Activated T-cell treated with anti-CD3 and anti-CD28 coated beads, Interleukin-2, amount 50 U/mL, for 1 hour (primary cell): ENCODE measurements around the gene CTBS.
A peak's percentile ranks its signal among the peaks of the same experiment; 100 is the strongest.
"Not testable (repeated sequence)": the region's sequence is repeated elsewhere in the genome, so short reads cannot be mapped to it uniquely, and the experiment has no call there.

Experiments
- DNase-seq: peaks from one replicate; pipeline ENCODE4 v3.0.0-alpha.2; 2020

The CTBS gene

GRCh38 chr1:84584126-84584525 lies 9.9 kb upstream of the CTBS start:
- DNase-seq: no peak

DNA sequence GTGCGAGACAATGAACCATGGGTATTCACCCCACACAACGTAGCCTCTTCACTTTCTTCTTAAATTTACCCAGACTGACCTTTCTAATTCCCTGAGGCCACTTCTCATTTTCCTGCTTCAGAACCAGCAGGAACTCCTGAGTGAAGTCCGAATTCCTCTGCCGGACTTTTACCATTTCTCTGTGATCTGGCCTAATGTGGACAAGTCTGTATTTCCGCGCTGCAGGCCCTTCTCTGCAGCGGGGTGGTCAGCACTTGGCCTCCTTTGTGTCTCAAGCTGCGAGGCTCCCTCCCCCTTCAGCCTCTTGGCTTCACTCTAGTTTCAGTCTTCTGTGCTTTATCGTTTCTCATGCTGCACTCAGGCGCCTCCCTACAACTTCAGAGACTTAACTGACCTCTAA lies 9.4 kb upstream of the CTBS start:
- no peak for DNase-seq

GRCh38 chr1:84582802-84583587 lies 8.8 kb upstream of the CTBS start:
- DNase-seq: no peak

DNA sequence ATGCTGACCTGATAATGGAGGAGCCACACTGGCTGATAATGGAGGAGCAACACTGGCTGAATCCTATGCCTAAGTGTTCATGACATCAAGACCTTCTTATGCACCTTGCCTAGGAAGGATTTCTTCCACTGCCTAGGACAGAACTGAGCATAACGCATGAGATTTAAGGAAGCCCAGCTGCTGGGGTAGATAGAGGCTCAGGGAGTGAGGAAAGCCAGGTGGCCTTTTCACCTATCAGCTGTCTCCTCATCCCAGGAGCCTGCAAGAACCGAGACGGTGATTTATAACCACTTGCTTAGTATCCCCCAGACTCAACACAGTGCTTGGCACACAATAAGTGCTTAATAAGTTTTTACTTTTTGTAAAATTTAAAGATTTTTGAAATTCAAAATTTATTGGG lies 7.4 kb upstream of the CTBS start:
- DNase-seq: no peak

GRCh38 chr1:84574936-84575335 lies 696 bp upstream of the CTBS start:
- DNase-seq: no peak

DNA sequence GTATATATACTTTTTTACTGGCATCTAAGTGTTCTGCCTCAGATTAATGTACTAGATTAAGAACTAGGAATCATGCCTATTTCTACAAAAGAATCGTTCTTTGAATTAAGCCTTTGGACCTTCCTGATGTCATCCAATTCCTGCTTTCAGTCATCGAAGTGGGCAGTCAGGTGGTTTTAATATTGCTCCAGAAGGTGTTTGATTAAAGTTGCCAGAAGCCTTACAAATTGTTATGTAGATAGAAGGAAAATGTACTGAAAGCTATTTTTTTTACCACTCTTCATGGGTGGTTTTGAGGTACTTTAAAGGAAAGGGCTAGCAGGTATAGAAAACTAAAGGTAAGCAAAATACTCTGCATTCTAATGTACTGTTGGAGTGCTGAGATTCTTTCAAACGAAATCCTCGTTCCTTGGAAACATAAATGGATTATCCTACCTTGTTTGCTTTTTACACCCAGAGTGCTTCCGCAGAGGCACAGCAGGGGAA lies 716 bp downstream of the CTBS start:
- DNase-seq: no peak

DNA sequence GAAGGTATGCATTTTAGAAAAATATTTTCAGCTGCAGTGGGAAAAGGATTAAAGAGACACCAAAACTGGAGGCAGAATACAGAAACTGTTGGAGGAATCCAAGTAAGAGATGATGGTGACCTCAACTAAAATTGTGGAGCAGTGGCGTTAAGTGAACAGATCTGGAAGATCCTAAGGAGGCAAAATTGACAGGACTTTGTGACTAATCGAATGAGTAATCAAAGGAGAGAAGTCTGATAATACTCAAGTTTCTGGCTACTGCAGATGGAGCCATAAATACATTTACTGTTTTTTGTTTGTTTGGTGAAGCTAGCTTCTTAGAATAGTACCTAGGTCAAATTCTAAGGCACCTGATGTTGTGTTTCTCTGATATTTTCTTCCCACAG lies 3.1 kb downstream of the CTBS start:
- no peak for DNase-seq

DNA sequence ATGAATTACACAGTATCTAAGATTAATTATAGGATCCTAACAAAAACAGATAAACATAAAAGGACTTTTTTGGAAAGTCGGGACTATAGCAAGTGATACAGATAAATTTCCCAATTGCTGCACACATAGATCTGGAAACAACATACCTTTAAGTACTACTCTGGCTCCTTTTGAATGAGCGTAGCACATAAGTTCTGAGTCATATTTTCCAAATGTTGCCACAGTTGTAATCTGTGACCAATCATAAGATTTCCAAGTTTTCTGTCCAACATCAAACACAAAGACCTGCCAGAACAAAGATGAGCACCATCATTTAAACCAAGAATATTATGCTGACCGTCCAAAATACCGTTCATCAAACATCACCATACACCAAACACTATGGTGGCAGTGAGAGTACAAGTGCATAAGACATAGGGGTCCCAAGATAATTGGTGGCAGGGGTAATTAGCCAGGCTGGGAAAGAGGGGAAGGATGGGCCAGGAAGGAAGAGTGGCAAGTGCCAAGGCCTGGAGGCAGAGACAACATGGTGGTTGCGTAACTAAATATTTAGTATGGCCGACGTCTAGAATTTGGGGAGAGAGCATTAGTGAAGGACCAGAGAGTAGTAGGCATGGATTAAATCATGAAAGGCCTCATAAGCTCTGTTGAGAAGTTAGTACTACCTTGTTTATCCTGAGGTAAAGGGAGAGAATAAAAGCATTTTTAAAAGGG lies 3.6 kb downstream of the CTBS start:
- no peak for DNase-seq

DNA sequence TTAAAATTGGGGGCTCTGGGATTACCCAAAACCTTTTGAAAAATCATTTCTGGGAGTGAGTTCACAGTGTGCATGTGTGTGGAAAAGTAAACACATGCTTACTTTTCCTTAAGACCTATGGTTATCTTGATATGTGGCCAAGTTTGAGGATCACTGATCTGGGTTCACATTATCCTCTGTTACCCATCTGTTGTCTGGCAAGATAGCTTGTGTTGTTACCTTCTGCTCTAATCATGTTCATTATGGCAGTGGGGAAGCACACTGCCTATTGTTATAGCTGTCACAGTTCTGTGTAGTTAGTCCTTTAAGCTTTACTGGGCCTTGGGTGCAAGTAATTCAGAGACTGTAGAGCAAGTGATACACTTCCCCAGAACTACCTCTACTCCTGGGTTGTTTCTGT lies 5.0 kb downstream of the CTBS start:
- no peak for DNase-seq

DNA sequence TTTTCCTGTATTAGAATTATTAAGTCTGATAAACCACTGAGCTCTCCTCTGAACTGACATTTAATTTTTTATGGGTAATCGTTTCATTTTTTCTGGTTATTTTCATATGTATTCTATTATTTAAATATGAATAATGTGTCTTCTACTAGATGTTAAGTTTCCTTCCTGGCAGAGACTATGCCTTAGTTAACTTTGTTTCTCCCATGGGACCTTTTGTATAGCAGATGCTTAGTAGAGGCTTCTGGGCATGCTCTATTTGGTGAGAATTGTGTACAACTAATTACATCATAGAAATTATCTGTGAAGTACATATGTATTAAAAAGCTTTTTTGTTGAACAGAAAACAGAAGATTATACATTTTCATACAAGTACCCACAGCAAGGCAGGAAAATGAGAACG lies 23.4 kb downstream of the CTBS start:
- DNase-seq: no peak

DNA sequence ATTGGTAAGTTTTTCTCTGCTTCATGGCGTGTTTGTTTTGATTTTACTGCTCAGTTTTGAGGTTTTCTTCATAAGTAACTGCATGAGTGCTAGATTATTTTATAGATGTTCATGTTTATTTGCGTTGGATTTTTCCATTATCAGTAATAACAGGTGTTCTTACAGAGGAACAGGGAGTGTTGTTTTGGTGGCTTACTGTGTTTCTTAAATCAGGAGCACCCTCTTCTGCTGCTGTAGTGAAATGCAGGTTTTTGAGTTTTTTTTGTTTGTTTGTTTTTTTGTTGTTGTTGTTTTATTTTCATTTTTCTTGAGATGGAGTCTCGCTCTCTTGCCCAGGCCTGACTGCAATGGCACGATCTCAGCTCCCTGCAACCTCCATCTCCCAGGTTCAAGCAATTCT lies 32.6 kb downstream of the CTBS start:
- DNase-seq: no peak

DNA sequence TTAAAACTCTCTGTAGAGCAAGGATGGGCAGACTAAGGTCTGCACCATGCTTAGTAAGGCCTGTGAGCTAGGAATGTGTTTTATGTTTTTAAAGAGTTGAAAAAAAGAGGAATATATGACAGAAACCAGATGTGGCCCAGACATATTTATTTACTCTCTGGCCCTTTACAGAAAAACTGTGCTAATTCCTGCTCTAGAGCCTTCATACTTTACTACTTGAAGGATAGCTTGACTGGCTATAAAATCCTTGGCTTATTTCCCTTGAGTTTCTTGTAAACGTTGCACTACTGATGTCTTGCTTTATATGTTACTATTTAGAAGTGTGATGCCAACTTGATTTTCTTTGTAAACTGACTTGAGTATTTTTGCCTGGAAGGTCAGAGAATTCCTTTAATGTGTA lies 33.5 kb downstream of the CTBS start:
- no peak for DNase-seq

- no peak for DNase-seq
Observed at GRCh38 chr1:84539972-84540371, 34.3 kb downstream of the CTBS start.

DNA sequence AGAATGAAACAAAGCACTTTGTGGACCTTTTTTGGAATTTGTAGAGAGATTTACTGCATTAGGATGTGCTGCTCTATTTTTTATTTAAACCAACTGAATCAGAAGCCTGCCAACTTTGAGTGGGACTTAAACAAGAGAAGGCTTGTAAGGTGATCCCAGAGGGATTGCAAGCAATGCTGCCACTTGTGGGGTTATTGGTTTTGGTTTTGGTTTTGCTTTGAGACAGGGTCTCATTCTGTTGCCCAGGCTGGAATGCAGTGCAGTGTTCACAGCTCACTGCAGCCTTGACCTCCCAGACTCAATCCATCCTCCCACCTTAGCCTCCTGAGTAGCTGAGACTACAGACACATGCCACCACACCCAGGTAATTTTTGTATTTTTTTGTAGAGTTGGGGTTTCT lies 35.6 kb downstream of the CTBS start:
- DNase-seq: no peak

DNA sequence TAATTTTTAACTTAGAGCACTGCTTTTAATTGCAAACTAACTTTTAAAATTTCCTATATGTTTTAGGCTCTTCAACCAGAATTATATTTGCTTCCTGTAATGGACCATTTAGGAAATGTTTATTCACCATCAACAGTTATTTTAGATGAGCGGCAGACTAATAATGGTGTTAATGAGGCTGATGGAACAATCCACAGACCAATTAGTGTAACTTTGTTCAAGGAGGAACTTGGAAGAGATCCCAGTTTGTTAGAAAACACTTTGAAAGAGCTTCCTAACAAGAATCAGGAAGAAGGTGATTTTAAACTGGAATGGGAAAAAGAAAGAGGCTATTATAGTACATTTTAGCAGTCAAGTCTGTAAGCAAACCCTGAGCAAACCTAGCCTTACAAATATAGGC lies 48.5 kb downstream of the CTBS start:
- DNase-seq: no peak

- DNase-seq: no peak
Observed at GRCh38 chr1:84524590-84524989, 49.6 kb downstream of the CTBS start.

- DNase-seq: no peak
Observed at GRCh38 chr1:84510668-84511067, 63.6 kb downstream of the CTBS start.

DNA sequence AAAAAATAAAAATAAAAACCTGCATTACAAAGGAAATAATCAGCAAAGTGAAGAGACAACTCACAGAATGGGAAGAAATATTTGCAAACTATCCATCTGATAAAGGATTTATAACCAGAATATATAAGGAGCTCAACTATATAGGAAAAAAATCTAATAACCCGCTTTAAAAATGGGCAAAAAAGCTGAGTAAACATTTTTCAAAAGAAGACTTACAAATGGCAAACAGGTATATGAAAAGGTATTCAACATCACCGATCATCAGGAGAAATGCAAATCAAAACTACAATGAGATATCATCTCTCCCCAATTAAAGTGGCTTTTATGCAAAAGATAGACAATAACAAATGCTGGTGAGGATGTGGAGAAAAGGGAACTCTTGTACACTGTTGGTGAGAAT lies 64.1 kb downstream of the CTBS start:
- no peak for DNase-seq

- no peak for DNase-seq
Observed at GRCh38 chr1:84509029-84509428, 65.2 kb downstream of the CTBS start.

GRCh38 chr1:84508510-84508909 lies 65.7 kb downstream of the CTBS start:
- no peak for DNase-seq

GRCh38 chr1:84507887-84508286 lies 66.4 kb downstream of the CTBS start:
- not testable (repeated sequence) for DNase-seq

GRCh38 chr1:84506729-84507453 lies 67.3 kb downstream of the CTBS start:
- DNase-seq: no peak

GRCh38 chr1:84506002-84506728 lies 68.1 kb downstream of the CTBS start, which contains the start of the genes GNG5 and SPATA1:
GNG5 (minus strand) TSS chr1:84506581; CDS start chr1:84506091, 490 bp downstream.
SPATA1 (plus strand) TSS chr1:84506386; CDS start chr1:84516360, 9,974 bp downstream.
- peak; percentile 97 for DNase-seq
